ENCODE results near the gene POLR3GL.
"Not testable (repeated sequence)": the region's sequence is repeated elsewhere in the genome, so short reads cannot be mapped to it uniquely, and the experiment has no call there.

POLR3GL gene

DNA sequence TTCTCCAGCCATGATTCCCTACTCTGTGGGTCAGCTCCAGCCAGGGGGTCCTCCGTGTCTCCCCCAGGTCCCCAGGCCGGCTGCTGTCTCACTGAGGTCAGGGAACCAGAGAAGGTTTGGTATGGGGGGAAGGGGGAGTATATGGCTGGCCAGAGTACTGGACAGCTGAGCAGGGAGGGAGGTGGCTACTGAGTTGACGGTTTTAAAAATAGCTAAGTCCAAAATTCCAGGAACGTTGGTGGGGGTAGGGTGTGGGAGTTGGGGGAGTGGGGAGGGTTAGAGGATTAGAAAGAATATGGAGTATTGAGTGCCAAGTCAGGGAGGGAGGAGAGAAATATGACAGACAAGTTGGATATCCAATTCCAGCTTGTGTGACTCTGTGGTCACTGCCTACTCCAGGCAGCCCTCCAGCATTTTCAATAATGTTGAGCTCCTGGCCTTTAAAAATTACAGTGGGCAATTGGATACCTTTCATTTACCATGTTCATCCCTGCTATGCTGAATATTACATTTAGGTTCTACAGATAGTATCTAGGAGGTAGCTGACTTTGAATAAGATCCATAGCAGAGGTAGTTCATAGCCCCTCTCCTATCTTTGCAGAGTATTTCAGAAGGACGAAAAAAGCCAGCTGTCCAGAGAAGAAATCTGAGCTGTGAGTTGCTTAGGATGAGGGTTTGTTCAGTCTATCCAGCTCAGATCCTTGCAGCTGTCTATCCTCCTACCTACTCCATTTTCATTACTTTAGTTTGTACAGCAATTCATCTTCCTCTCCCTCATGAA, 57.3 kb downstream of the POLR3GL start, which contains the start of gene HJV:
Gene HJV (minus strand): TSS at position 114 of the 781 bp plus-strand sequence. CDS start 1,504 bp downstream, outside the sequence.
- DNase-seq, result no peak

DNA sequence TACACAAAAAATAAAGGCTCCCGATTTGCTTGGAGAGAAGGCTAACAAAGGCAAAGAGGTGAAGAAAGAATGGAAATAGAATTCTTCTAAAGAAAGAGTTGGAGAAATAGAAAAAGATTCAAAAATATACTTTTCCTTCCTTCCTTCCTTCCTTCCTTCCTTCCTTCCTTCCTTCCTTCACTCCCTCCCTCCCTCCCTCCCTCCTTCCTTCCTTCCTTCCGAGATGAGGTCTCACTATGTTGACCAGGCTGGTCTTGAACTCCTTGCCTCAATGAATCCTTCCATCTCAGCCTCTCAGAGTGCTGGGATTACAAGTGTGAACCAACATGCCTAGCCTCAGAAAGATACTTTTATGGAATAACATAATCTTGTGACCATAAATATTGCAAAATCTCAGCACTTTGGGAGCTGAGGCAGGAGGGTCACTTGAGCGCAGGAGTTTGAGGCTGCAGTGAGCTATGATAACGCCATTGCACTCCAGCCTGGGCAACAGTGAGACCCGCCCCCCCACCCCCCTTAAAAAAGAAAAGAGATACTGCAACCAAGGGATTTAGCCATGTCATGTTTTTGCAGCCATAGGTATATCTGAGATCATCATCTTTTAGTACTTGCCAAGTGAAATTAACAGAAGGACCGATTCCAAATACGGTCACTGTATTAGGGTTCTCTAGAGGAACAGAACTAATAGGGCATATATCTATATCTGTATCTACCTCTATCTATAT, 58.1 kb downstream of the POLR3GL start:
- DNase-seq, result no peak

DNA sequence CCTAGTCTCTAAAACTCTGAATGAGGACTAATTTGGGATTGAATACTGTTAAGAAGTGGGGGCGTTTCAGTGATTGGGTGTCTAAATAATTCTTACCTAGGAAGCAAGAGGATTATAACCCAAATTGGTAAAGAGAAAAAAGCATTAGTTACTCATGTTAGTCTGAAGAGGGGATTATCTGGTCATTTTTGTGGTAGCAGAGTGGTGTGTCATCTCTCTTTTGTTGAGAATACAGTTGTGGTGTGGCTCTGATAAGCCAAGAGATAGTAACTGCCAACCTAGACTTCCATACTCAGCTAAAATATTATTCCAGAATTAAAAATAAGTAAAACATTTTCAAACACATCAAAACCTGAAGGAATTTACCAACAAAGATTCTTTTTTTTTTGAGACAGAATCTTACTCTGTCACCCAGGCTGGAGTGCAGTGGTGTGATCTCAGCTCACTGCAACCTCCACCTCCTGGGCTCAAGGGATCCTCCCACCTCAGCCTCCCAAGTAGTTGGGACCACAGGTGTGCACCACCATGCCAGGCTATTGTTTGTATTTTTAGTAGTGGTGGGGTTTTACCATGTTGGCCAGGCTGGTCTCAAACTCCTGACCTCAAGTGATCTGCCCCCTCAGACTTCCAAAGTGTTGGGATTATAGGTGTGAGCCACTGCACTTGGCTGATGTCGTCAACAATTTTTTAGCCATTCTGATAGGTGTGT, 61.5 kb downstream of the POLR3GL start:
- DNase-seq, result not testable (repeated sequence)

DNA sequence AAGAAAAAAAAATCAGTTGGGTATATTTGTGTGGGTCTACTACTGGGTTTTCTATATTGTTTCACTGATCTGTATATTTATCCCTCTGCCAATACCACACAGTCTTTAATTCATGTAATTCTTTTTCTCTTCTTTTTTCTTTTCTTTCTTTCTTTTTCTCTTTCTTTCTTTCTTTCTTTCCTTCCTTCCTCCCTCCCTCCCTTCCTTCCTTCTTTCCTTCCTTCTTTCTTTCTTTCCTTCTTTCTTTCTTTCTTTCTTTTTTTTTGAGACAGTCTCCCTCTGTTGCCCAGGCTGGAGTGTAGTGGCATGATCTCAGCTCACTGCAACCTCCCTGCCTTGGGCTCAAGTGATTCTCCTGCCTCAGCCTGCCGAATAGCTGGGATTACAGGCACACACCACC, 62.2 kb downstream of the POLR3GL start:
- not testable (repeated sequence) for DNase-seq

All from CD4-positive, alpha-beta T cell treated with Interleukin-4 for 1 hour (primary cell).